ENCODE data around the gene MAGI2. TPM values are rescaled to one million over a fixed set of nuclear protein-coding genes. Genes with fewer than 3 reads are reported as not detected.

Gene MAGI2
- total RNA-seq, 1 experiment from 2014 or later: 0.22 TPM

GRCh38 chr7:78038465-78039080, 1414.9 kb downstream of the MAGI2 start:
- BruUV-seq (replicated peaks): no TSS peak
- Histone ChIP-seq H3K4me2 (ENCODE audit: low read length) (no peak overlapping the region), H3K9me3 (ENCODE audit: control insufficient read depth in 1 of 2, insufficient read depth in 1 of 2, low read depth in 1 of 2, low read length in 2 of 2) (no peaks in the 10 kb centered on the region), H2AFZ (ENCODE audit: low read depth, low read length, poor library complexity, severe bottlenecking) (no peak overlapping the region), H4K20me1 (ENCODE audit: insufficient read depth) (no peaks in the 10 kb centered on the region), H3K36me3 (ENCODE audit: control insufficient read depth in 1 of 2, insufficient read depth in 2 of 2, low read length in 2 of 2) (no peaks in the 10 kb centered on the region), H3K4me1 (ENCODE audit: control insufficient read depth in 1 of 2, insufficient read depth in 2 of 2, low read length in 2 of 2) (peaks cover 0 to 8% of the 10 kb centered on the region in 2 experiments; a peak in 2 of 4 replicates), H3K9ac (ENCODE audit: low read length) (no peak overlapping the region), H3K27me3 (ENCODE audit: insufficient read depth, low read length) (no peaks in the 10 kb centered on the region), H3K27ac (ENCODE audit: low read depth, low read length) (no peak overlapping the region), H3K79me2 (ENCODE audit: insufficient read depth, low read length) (no peaks in the 10 kb centered on the region), H3K9me2 (ENCODE audit: insufficient read depth) (no peaks in the 10 kb centered on the region), H3K4me3 (replicated peaks in 1 of 2; ENCODE audit: low read depth in 1 of 2, low read length in 2 of 2) (no peak overlapping the region)
- POLR2A ChIA-PET: no interaction called here
- intact Hi-C loops (cut with micrococcal nuclease): no loop called here
- CTCF ChIA-PET: interaction anchor here (3.4 kb wide), 1 partner anchor 18 kb away, joined by 11 read pairs; no protein-coding TSS in a partner anchor
- no peak for TF ChIP-seq TCF7L2 (IDR thresholded peaks at IDR 0.05; ENCODE audit: borderline replicate concordance, extremely low read depth, insufficient read depth, insufficient read length)
- no peak for TF ChIP-seq ELF1 (IDR thresholded peaks at IDR 0.05; ENCODE audit: borderline replicate concordance, low read depth)
- TF ChIP-seq EGR1 (IDR thresholded peaks at IDR 0.05; ENCODE audit: low read depth): no peak
- TF ChIP-seq ZBTB33 (IDR thresholded peaks at IDR 0.05; ENCODE audit: extremely low read depth, insufficient replicate concordance, low read length): no peak
- TF ChIP-seq ATF3 (IDR thresholded peaks at IDR 0.05): no peak
- TF ChIP-seq SRF (IDR thresholded peaks at IDR 0.05; ENCODE audit: low read depth): no peak
- no peak for TF ChIP-seq CBX3 (IDR thresholded peaks at IDR 0.05; ENCODE audit: low read depth)
- no peak for TF ChIP-seq EZH2phosphoT487 (IDR thresholded peaks at IDR 0.05; ENCODE audit: borderline replicate concordance)
- TF ChIP-seq ZFX (IDR thresholded peaks at IDR 0.05): no peak
- no peak for TF ChIP-seq REST (IDR thresholded peaks at IDR 0.05; ENCODE audit: low read depth)
- no peak for TF ChIP-seq SP1 (IDR thresholded peaks at IDR 0.05; ENCODE audit: low read depth)
- no peak for TF ChIP-seq ZNF274 (IDR thresholded peaks at IDR 0.05; ENCODE audit: low read depth, low read length)
- TF ChIP-seq CTCF (IDR thresholded peaks at IDR 0.05 in 2 of 3, conservative IDR thresholded peaks at IDR 0.05 in 1 of 3; ENCODE audit: borderline replicate concordance in 1 of 3, insufficient read depth in 1 of 3, low read depth in 2 of 3, low read length in 2 of 3): no peak
- no peak for TF ChIP-seq YY1 (IDR thresholded peaks at IDR 0.05; ENCODE audit: extremely low read depth, insufficient replicate concordance, low read depth, low read length)
- no peak for TF ChIP-seq MAX (IDR thresholded peaks at IDR 0.05)
- no peak for TF ChIP-seq RAD21 (IDR thresholded peaks at IDR 0.05; ENCODE audit: low read depth)
- no peak for TF ChIP-seq POLR2AphosphoS5 (IDR thresholded peaks at IDR 0.05; ENCODE audit: low read depth, low read length)
- no peak for TF ChIP-seq JUND (IDR thresholded peaks at IDR 0.05)
- no peak for TF ChIP-seq FOSL1 (IDR thresholded peaks at IDR 0.05; ENCODE audit: low read depth)
- no peak for TF ChIP-seq EZH2 (IDR thresholded peaks at IDR 0.05)
- DNase-seq (ENCODE audit: low read depth, low spot score) (no peak), ATAC-seq (no peak)
- RAD21 ChIA-PET (ENCODE audit: low non-redundant PET in 1 of 2, low total read pairs in 2 of 2, uncharacterized antibody in 2 of 2, unreplicated experiment in 2 of 2): no interaction called here
